HG02884 (cell line): ENCODE measurements around the gene SLC7A4.

Source experiments
- ATAC-seq: cut with Tn5 transposase; IDR thresholded peaks from one replicate; pipeline ENCODE4 v1.9.1; 2021; ENCODE audit warnings: mild to moderate bottlenecking, moderate library complexity; ENCODE audit not compliant: unreplicated experiment

SLC7A4 gene

DNA sequence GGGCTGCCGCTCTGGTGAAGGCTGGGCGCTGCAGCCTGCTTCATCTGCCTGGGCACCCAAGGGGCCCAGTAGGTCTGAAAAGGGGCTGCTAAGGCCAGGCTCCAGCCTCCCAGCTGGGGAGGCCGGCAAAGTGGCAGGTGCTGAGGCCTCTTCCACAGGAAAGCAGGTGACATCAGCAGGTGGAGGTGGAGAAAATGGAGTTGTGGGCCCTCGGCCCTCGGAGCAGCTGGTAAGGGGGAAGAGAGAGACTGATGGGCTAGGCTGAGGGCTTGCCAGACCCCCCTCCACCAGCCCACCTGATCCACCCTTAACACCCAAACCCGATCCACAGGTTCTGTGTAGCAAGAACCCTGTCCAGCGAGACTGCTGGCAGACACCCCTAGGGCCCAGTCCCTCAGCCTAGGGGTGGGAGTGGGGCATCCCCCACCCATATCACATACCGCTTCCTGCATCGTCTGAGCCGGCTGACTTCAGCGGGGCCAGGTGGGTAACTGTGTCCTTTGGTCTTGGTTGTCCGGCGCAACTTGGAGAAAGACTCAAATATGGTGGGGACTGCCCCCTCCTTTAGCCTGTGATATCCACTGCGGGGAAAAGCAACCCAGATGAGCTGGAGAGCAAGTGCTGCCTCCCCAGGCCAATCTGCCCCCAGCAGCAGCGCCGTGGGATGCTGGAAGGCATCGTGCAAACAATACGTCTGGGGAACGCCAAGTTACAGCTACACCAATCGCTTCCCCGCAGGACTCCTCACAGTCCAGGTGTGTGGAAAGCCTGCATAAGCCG, 32.0 kb downstream of the SLC7A4 start:
- no peak for ATAC-seq

DNA sequence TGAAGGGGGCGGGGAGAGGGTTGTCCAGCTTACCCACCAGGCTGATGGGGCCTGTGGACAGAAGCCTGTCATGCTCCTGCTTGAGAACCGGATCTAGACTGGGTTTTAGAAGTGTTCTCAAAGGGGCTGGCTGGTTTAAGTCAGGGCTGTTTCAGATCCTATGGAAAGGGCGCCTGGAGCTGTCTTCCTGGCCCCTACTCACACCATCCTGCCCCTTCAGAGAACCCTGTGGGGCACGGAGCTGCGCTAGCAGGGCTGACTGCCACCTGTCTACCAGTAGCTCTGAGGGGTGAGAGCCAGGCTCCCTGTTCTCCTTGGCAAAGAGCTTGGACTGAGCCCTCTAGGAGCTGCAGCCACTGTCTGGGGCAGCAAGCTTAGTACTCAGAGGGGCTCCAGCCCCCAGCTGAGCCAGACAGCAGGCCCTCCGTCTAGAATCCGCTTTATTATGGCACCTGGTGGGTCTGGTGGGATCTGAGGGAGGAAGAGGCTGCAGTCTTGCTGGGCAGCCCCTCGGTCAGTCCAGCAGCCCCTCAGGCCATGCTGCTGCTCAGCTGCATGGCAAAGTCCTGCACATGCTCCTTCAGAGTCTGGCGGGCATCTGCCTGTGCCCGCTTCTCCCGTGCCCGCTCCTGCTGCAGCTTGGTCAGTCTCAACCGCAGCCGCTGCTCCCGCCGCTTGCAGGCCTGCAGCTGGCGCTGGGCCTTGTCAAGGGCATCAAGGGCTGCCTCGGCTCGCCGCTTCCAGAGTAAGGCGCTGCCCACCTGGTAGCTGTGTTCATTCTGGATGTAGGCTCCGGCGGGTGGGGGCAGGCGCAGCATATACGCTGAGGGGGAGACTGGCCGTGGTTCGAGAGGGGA, 32.8 kb downstream of the SLC7A4 start:
- no peak for ATAC-seq

DNA sequence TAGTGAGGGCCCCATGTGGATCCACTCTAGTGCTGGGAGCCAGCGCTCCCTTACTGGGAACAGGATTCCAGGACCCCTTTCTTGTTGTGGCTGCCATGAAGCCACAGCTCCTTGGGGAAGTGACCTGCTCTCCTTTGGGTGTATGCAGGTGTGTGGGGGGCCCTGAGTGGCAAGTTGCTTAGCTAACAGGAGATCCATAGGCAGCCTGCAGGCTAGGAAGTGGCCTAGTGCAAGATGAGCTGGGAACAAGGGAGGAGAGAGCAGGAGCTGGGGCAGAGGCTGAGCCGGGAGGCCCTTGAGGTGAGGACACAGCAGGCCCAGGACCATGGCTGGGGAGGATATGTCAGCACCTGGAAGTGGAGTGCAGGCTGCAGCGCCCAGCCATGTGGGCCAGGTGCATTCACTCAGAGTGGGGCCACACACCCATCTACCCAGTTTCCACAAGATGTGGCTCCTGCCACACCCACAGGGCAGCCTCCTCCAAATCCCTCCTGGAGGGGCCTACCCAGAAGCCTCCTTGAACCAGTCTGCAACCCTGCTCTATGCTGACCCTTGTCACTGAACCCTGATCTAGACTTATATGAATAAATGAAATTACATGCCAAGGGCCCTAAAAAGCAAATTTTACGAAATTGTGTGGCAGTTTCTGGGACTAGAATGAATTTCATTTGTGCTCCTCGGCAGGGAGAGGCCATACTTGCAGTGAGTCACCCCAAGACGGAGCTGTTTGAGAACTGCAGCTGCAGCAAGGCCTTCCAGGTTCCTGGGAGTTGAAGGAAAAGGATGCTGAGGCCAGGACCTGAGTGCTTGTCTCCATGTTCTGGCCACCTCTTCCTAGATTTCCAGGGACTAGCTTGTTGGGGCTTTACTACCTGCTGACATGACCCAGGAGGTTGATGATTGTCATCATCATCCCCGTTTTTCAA, 33.7 kb downstream of the SLC7A4 start:
- ATAC-seq = no peak

DNA sequence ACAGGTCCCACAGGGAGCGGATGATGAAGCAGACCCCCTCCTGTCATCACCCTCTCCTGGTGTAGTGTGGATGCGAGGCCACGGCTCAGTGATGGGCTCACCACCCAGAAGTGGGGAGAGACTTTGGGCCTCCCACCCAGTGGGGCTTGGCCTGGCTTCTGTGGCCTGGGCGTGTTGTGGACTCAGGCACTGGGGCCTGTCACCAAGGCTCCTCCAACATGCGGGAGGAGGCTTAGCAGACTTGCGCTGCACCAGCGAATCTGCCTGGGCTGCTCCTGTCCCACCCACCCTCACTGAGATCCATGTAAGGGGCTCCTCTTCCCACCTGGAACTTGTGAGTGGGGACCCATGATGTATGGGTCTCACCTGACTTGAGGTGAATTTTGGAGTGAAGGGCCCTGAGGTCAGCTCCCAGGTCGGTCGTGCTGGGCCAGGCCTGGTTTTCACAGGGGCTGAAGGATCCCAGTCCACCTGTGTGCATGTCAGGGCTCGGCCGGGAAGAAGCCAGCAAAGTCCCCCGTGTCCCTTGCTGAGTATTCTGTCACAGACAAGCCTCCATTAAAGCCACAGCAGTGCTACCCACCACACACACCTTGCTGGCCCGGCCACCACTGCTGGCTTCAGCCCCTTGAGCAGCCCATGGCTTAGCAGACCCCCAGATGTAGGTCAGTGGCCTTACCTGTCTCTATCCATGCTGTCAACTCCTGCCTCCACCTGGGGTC, 34.7 kb downstream of the SLC7A4 start:
- ATAC-seq = no peak

DNA sequence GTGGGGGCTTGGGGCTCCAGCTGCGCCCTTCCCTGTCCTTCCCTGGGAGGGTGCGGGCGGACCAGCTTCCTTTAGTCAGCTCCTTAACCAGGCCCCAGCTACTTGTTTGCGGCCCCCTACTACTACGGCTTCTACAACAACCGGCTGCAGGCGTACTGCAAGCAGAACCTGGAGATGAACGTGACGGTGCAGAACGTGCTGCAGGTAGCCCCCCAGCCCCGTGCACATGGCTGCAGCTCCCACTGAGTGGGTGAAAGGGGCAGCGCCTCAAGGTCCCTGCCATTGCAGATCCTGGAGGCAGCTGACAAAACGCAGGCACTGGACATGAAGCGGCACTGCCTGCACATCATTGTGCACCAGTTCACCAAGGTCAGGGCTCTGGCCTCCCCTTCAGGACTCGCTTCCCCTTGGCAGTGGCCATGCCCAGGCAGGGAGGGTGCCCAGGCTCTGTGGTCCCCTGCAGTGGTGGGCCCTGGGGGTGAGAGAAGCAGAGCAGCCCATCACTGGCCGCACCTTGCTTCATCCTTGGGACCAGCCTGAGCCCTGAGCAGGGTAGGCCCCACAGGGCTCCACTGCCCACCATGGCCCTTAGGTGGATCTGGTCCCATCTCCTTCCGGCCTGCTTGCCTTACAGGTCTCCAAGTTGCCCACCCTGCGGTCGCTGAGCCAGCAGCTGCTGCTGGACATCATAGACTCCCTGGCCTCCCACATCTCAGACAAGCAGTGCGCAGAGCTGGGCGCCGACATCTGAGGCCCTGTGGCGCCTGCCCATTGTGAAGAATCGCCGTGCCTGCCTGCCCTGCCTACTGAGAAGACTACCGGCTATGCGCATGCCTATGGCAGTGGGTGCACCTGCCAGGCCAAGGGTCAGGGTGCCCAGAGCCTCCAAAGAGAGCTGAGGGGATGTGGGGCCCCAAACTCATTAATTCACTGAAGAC, 35.5 kb downstream of the SLC7A4 start:
- no peak for ATAC-seq

DNA sequence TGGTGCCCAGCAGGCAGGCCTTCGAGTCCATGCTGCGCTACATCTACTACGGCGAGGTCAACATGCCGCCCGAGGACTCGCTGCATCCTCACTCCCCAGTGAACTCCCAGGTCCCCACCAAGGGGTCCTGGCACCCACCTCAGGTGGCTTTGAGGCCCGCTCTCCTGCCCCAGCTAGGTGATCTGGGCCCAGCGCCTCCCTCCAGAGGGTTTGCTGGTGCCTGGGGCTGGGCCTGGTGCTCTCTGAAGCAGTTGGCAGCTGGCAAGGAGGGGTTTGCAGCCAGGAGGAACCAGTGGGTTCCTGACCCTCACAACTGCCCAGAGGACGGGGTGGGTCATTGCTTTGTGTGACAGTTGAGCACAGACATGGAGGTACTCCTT, 36.3 kb downstream of the SLC7A4 start:
- no peak for ATAC-seq

DNA sequence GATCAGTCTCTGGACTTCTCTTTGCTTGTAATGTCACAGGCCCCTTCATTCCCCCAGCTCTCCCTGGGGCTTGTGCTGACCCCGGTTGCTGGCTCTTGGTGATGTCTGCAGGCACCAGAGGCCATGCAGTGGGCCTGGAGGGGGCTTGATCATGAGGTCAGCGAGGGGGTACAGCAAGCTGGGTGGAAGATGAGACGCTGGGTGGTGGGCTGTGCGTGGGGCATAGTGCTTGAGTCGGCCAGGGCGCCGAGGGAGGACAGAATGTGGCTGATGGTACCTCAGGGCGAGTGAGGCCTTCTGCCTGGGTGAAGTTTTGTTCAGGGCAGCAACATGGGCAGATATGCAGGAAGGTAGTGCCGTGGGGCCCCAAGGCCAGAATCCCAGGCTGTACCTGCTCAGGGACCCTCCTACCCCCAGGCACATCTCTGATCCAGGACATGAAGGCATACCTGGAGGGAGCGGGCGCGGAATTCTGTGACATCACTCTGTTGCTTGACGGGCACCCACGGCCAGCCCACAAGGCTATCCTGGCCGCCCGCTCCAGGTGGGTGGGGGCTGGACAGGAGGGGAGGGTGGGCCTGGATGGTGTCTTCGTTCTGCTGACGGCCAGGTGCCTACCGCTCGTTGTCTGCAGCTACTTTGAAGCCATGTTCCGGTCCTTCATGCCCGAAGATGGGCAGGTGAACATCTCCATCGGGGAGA, 36.9 kb downstream of the SLC7A4 start:
- no peak for ATAC-seq

DNA sequence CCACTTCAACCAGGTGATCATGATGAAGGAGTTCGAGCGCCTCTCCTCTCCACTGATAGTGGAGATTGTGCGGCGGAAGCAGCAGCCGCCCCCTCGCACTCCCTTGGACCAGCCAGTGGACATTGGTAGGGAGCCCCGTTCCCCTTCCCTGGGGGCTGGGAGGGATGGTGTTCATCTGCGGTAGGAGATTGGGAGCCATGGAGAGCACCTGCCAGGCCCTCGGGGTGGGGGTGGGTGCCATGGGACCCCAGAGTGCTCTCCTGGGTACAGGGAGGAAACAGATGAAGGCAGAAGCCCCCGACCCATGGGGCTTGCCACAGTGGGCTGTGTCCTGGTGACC, 37.5 kb downstream of the SLC7A4 start:
- no peak for ATAC-seq

DNA sequence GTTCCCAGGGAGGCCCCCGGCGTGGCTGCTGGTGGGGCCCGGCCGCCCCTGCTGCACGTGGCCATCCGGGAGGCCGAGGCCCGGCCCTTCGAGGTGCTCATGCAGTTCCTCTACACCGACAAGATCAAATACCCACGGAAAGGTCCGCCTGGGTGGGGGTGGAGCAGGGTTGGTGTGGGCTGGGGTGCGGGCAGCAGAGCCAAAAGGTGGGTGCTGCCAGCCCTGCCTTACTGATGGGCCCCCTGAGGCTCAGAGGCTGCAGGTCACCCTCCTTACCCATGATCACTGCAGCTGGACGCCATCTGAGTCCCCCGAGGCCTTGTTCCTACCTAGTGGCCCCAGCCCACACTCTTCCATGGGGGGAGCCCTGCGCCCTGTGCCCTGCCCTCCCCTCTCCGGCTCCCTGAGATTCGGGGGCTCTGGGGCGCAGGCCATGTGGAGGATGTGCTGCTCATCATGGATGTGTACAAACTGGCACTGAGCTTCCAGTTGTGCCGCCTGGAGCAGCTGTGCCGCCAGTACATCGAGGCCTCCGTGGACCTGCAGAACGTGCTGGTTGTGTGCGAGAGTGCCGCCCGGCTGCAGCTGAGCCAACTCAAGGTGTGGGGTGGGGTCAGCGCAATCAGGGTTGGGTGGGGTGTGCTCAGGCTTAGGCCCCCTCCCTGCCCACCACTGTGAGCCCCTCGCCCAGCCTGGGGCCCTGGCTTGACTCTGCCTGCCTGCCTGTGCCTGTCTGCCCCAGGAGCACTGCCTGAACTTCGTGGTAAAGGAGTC, 38.0 kb downstream of the SLC7A4 start:
- no peak for ATAC-seq

DNA sequence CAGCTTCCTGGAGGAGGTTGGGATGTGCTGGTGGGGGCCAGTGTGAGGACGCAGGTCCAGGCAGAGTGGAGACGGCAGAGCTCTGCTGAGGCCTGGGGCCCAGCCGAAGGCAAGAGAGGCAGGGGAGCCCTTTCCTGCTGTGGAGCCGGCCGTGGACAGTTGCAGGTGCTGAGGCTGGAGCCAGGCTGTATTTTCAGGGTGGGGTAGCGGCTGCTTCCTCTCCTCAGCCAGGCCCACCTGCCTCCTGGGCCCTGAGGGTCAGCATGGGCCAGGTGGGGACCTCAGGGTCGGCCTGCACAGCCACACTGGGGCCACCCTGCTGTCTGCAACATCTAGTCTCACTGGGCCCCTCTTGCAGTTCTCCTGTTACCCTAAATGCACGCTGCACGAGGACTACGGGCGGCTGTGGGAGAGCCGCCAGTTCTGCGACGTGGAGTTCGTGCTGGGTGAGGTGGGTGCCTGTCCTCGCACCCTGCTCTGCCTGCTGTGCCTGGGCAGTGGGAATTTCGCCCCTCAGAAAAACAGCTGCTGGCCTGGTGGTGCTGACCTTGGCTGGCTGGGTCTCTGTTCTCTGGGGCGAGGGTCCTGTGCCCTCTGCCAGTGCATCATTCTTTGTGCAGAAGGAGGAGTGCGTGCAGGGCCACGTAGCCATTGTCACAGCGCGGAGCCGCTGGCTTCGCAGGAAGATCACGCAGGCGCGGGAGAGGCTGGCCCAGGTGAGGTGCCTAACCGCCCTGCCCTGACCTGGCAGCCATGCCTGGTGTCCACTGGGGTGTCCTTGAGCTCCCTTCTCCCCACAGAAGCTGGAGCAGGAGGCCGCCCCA, 38.8 kb downstream of the SLC7A4 start:
- ATAC-seq = no peak

DNA sequence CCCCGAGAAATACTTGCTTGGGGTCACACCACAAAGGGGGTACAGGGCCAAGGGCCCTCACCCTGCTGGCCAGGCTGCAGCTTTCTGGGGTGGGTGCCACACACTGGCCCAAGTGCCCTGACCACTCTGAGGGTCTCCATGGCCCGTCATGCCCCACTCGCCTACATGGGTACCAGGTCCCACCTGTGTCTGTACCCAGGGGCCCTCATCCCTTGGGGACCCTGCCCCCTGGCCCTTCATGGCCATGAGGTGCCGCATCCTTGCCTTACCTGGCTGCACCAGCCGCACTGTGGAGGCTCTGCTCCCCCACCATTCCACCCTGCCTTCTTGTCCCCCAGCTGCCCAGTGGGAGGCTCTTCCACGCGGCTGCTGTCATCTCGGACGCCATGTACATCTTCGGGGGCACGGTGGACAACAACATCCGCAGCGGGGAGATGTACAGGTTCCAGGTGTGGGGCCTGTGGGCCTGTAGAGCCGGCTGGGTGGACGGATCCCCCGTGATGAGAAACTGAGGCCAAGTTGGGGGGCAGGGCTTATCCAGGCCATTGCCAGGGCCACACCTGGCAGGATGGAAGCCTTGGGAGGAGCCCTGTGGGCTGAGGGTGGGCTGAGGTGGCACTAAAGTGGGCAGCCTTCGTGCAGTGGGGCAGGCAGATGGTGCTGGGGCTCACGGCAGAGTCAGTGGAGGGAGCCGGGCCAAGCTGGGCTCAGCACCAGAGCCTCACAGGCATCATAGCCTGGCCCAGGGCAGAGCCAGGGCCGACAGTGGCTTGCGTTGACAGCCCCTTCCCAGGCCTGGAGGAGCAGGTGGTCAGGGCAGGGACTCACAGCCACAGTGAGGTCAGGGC, 39.7 kb downstream of the SLC7A4 start:
- no peak for ATAC-seq

DNA sequence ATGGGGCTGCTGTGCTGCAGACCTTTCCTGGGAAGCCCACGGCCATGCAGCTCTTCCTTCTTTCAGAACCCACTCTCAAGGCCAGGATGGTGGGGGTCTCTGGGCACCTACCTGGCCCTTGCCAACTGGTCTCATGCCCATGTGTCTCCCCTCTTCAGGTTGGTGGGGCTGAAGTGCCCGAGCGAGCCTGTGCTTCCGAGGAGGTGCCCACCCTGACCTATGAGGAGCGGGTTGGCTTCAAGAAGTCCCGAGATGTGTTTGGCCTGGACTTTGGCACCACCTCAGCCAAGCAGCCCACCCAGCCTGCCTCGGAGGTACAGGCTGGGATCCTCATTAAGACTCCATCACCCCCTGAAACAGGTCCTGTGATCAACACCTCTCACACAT, 40.3 kb downstream of the SLC7A4 start:
- no peak for ATAC-seq

DNA sequence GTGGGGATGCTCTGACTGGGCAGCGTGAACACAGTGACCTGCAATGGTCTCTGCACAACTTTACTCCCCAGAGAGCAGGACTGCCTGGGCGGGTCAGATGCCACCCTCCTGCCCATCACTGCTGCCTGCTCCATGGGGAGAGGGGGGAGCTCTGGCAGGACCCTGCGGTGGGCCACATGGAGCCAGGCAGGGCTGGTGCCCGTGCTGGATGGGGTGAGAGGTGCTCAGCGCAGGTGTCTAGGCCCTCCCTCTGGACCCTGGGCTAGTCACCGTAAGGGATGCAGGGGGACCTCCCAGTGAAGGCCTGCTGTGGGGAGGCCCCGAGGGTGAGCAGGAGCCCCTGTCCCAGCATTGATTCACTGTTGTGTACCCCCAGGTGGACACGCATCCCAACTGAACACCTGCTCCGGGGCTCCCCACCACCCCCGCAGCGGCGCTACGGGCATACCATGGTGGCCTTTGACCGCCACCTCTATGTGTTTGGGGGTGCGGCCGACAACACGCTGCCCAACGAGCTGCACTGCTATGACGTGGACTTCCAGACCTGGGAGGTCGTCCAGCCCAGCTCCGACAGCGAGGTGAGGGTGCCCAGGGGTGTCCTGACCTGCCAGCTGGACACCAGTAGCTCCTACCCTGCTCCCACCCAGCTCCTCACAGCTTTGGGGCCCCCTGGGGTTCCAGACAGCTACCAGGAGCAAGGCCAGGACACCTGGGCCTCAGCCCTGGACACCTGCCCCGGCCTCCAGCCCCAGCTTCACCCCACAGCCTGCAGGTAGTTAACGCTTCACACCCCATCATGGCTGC, 40.9 kb downstream of the SLC7A4 start:
- ATAC-seq = no peak

DNA sequence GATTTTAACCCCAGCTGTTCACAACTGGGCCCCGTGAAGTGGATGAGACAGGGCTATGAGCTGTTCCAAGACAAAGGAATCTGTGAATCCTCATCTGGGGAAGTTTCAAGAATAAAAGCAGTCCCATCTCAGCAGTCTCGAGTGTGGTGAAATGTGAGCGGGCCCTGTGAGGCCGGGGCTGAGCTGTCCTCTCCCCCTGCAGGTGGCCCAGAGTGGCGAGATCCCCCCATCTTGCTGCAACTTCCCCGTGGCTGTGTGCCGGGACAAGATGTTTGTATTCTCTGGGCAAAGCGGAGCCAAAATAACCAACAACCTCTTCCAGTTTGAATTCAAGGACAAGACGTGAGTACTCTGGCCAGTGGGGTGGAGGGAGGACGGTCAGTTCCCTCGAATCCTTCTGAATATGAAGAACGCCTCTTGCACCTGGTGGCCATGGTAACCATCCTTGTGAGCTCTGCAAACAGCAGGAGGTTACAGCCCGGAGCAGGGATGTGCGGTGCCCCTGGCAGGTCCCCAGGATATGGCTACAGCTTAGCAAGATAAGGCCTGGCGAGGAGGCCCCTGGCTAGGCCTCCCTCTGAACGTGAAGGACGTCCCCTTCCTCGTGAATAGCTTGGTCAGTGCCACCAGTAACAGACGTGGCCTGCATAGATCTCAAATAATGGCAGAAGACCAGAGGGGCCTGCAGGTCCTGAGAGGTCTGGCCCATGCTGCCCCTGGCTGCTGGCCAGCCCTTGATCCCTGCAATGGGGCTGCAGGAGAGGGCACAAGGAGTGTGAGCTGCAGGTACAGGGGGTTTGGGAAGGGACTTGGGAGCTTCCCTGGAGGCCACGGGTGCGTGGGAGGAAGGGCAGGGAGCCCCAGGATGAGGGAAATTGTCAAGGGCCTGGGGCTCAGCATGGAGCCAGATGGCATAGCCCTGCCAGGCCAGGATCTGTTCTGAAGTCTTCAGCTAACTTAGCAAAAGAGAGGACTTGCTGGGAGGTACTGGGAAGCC, 41.9 kb downstream of the SLC7A4 start:
- ATAC-seq = no peak
